ENCODE measurements around the gene DNAJB12. TPM values are rescaled to one million over a fixed set of nuclear protein-coding genes. Genes with fewer than 3 reads are reported as not detected.
"Not testable (repeated sequence)": the region's sequence is repeated elsewhere in the genome, so short reads cannot be mapped to it uniquely, and the experiment has no call there.

DNAJB12 gene
- total RNA-seq (37.7 TPM), polyA plus RNA-seq (ENCODE audit: insufficient read depth, low read depth, low replicate concordance) (32.0 TPM)
- long read RNA-seq, donor 1, full-length matches to known transcripts = 9 of 20 reads
- long read RNA-seq, donor 1, partial matches to known transcripts = 6 of 20 reads
- long read RNA-seq, donor 1, other reads (novel, unspliced or antisense) = 5 of 20 reads
- long read RNA-seq, donor 2, full-length matches to known transcripts = 12 of 22 reads
- long read RNA-seq, donor 2, partial matches to known transcripts = 10 of 22 reads
- long read RNA-seq, donor 2, other reads (novel, unspliced or antisense) = 0 of 22 reads
- long read RNA-seq, donor 3, full-length matches to known transcripts = 10 of 15 reads
- long read RNA-seq, donor 3, partial matches to known transcripts = 5 of 15 reads
- long read RNA-seq, donor 3, other reads (novel, unspliced or antisense) = 0 of 15 reads
- long read RNA-seq, donor 4, full-length matches to known transcripts = 14 of 14 reads
- long read RNA-seq, donor 4, partial matches to known transcripts = 0 of 14 reads
- long read RNA-seq, donor 4, other reads (novel, unspliced or antisense) = 0 of 14 reads
- long read RNA-seq, donor 5, full-length matches to known transcripts = 2 of 2 reads
- long read RNA-seq, donor 5, partial matches to known transcripts = 0 of 2 reads
- long read RNA-seq, donor 5, other reads (novel, unspliced or antisense) = 0 of 2 reads
- long read RNA-seq, donor 6, transcript DNAJB12-202 (9 exons, 3,198 nt) = major isoform, 6 of 6 reads
- long read RNA-seq, donor 6, partial matches to known transcripts = 0 of 6 reads
- long read RNA-seq, donor 6, other reads (novel, unspliced or antisense) = 0 of 6 reads
- long read RNA-seq, donor 7, full-length matches to known transcripts = 34 of 67 reads
- long read RNA-seq, donor 7, partial matches to known transcripts = 9 of 67 reads
- long read RNA-seq, donor 7, other reads (novel, unspliced or antisense) = 24 of 67 reads
- long read RNA-seq, donor 8, full-length matches to known transcripts = 7 of 13 reads
- long read RNA-seq, donor 8, partial matches to known transcripts = 6 of 13 reads
- long read RNA-seq, donor 8, other reads (novel, unspliced or antisense) = 0 of 13 reads
- long read RNA-seq, donor 9, full-length matches to known transcripts = 6 of 13 reads
- long read RNA-seq, donor 9, partial matches to known transcripts = 7 of 13 reads
- long read RNA-seq, donor 9, other reads (novel, unspliced or antisense) = 0 of 13 reads
- long read RNA-seq, donor 10, transcript DNAJB12-202 (9 exons, 3,198 nt) = major isoform, 6 of 7 reads
- long read RNA-seq, donor 10, partial matches to known transcripts = 0 of 7 reads
- long read RNA-seq, donor 10, other reads (novel, unspliced or antisense) = 0 of 7 reads

GRCh38 chr10:72354356-72355213 lies at the start of gene DNAJB12:
DNAJB12 (minus strand) TSS chr10:72354919; CDS start chr10:72354897, 22 bp downstream.
- DNase-seq (peak; percentile 95 to 98 (median 96)), FAIRE-seq (no peak)
- H3K27me3 ChIP-seq (ENCODE audit: control insufficient read depth, insufficient read depth, low read length) = no peaks in the 10 kb centered on the region
- peaks cover 0 to 24% (median 18%) of the 10 kb centered on the region in 3 donors for H3K4me1 ChIP-seq (ENCODE audit: control insufficient read depth in 2 of 3, insufficient read depth in 2 of 3, low read depth in 1 of 3, low read length in 3 of 3)
- H3K9ac ChIP-seq (ENCODE audit: low read length in 3 of 3) = peak within 1 kb of the TSS; percentile 95 to 98 (median 96)
- H3K9me3 ChIP-seq (ENCODE audit: control insufficient read depth in 2 of 3, insufficient read depth in 1 of 3, low read length in 3 of 3) = no peaks in the 10 kb centered on the region
- peak within 1 kb of the TSS; percentile 99 for H3K27ac ChIP-seq (ENCODE audit: low read depth in 2 of 2, low read length in 2 of 2)
- intact Hi-C loops (cut with DNase I) = no loop called here
- H3K36me3 ChIP-seq (ENCODE audit: control insufficient read depth in 2 of 3, insufficient read depth in 3 of 3, low read length in 3 of 3) = peaks cover 0 to 13% (median 0%) of the 10 kb centered on the region in 3 donors
- no peak for TF ChIP-seq CTCF (IDR thresholded peaks at IDR 0.05; ENCODE audit: borderline replicate concordance, extremely low read depth, insufficient read depth)
- peak within 1 kb of the TSS; percentile 95 to 97 (median 96) for H3K4me3 ChIP-seq (ENCODE audit: low read length in 3 of 3)

GRCh38 chr10:72395581-72395980 lies 40.9 kb upstream of the DNAJB12 start:
- FAIRE-seq; H3K9me3 ChIP-seq (ENCODE audit: control insufficient read depth in 2 of 3, insufficient read depth in 1 of 3, low read length in 3 of 3); H3K27ac ChIP-seq (ENCODE audit: low read depth in 2 of 2, low read length in 2 of 2); H3K4me3 ChIP-seq (ENCODE audit: low read length in 3 of 3); H3K36me3 ChIP-seq (ENCODE audit: control insufficient read depth in 2 of 3, insufficient read depth in 3 of 3, low read length in 3 of 3); H3K9ac ChIP-seq (ENCODE audit: low read length in 3 of 3); DNase-seq; H3K27me3 ChIP-seq (ENCODE audit: control insufficient read depth, insufficient read depth, low read length); H3K4me1 ChIP-seq (ENCODE audit: control insufficient read depth in 2 of 3, insufficient read depth in 2 of 3, low read depth in 1 of 3, low read length in 3 of 3); intact Hi-C loops (cut with DNase I): not testable (repeated sequence)

GRCh38 chr10:72392571-72392970 lies 37.9 kb upstream of the DNAJB12 start:
- H3K4me3 ChIP-seq (ENCODE audit: low read length in 3 of 3) = no peak overlapping the region
- DNase-seq (peak in 1 of 5 donors; percentile 14), FAIRE-seq (no peak)
- no peak for TF ChIP-seq CTCF (IDR thresholded peaks at IDR 0.05; ENCODE audit: borderline replicate concordance, extremely low read depth, insufficient read depth)
- no peaks in the 10 kb centered on the region for H3K27me3 ChIP-seq (ENCODE audit: control insufficient read depth, insufficient read depth, low read length)
- H3K9me3 ChIP-seq (ENCODE audit: control insufficient read depth in 2 of 3, insufficient read depth in 1 of 3, low read length in 3 of 3) = no peaks in the 10 kb centered on the region
- no peak overlapping the region for H3K27ac ChIP-seq (ENCODE audit: low read depth in 2 of 2, low read length in 2 of 2)
- intact Hi-C loops (cut with DNase I) = no loop called here
- H3K4me1 ChIP-seq (ENCODE audit: control insufficient read depth in 2 of 3, insufficient read depth in 2 of 3, low read depth in 1 of 3, low read length in 3 of 3) = no peaks in the 10 kb centered on the region
- H3K36me3 ChIP-seq (ENCODE audit: control insufficient read depth in 2 of 3, insufficient read depth in 3 of 3, low read length in 3 of 3) = peaks cover 0 to 4% (median 3%) of the 10 kb centered on the region in 3 donors
- no peak overlapping the region for H3K9ac ChIP-seq (ENCODE audit: low read length in 3 of 3)

All from kidney (tissue), 22 donors.